H1 (cell line): ENCODE data around the gene ABCD4. TPM values are rescaled to one million over a fixed set of nuclear protein-coding genes. Genes with fewer than 3 reads are reported as not detected.

Source experiments
- ASH2L ChIP-seq: fragments of 200-600, 300-600 bp; sonication (generic); IDR thresholded peaks from one replicate; pipeline ENCODE4 v1.7.1; 2017; ENCODE audit warnings: low read length
- JUND ChIP-seq: IDR thresholded peaks from 2 replicates; pipeline ENCODE4 v1.6.1; 2011; ENCODE audit warnings: mild to moderate bottlenecking, improper control_type of control experiment, low read length
- MAX ChIP-seq: IDR thresholded peaks from 2 replicates; pipeline ENCODE4 v1.6.1; 2012; ENCODE audit warnings: inconsistent platforms
- NANOG ChIP-seq: IDR thresholded peaks from 2 replicates; pipeline ENCODE4 v1.6.1; 2011; ENCODE audit warnings: low read length, low read depth, mild to moderate bottlenecking, inconsistent platforms; ENCODE audit not compliant: insufficient read depth, poor library complexity, severe bottlenecking
- RXRA ChIP-seq: IDR thresholded peaks from 2 replicates; pipeline ENCODE4 v1.6.1; 2011; ENCODE audit warnings: low read depth, mild to moderate bottlenecking, low read length, moderate library complexity; ENCODE audit not compliant: insufficient read depth
- TCF12 ChIP-seq: IDR thresholded peaks from 2 replicates; pipeline ENCODE4 v1.6.1; 2011; ENCODE audit warnings: low read depth, mild to moderate bottlenecking, low read length
- polyA plus RNA-seq, 7 experiments: library from polyadenylated mRNA; depleted of rRNA in 3 of 7; stranded (reverse) in 5 of 7; unstranded in 2 of 7; fragments of >200 nt in 5 of 7; fragments of 200-250 nt in 2 of 7; gene quantifications; 1 replicate in 5 of 7; 2 replicates in 1 of 7; 4 replicates in 1 of 7; pipeline versions ENCODE4 v1.2.1 to v1.2.3, GENCODE V29; 2011 to 2013; ENCODE audit warnings: missing spikeins in 2 of 7, mixed read lengths in 2 of 7
- total RNA-seq: library from RNA; stranded (reverse); fragmentation: NEBNext Ultra II Directional; extraction: Animal tissue kit (Norgen Biotek cat#: 25700); gene quantifications from 2 replicates; pipeline ENCODE4 v1.2.1, GENCODE V29; 2021

The ABCD4 gene
- total and polyA plus RNA-seq, 2 of the 8 experiments (the other 6 are each of a cell fraction or from before 2014, with no cell fraction given): 47.9 to 97.7 TPM

- TF ChIP-seq MAX (no peak), JUND (no peak), TCF12 (no peak), ASH2L (no peak), RXRA (no peak), NANOG (no peak)
Measured at GRCh38 chr14:74309125-74310022, 6.6 kb upstream of the ABCD4 start (continued).
